Measurements from ENCODE around the gene CREB3. TPM values are rescaled to one million over a fixed set of nuclear protein-coding genes. Genes with fewer than 3 reads are reported as not detected.
A peak's percentile ranks its signal among the peaks of the same experiment; 100 is the strongest.

CREB3 gene
- total RNA-seq, 1 donor from 2014 or later = 28.1 TPM

- ATAC-seq (no peak), DNase-seq (no peak)
- Histone ChIP-seq H3K27me3 (ENCODE audit: low read depth) (no peaks in the 10 kb centered on the region), H3K27ac (peak overlapping the region; percentile 9), H3K9me3 (no peaks in the 10 kb centered on the region), H3K4me1 (peaks cover 19% of the 10 kb centered on the region), H3K36me3 (no peaks in the 10 kb centered on the region), H3K4me3 (no peak overlapping the region)
- TF ChIP-seq CTCF (IDR thresholded peaks at IDR 0.05) = no peak
- intact Hi-C loops (cut with DNase I) = no loop called here
Measured at GRCh38 chr9:35763181-35763580, 30.7 kb downstream of the CREB3 start.

GRCh38 chr9:35763803-35764202 is 31.3 kb downstream of the CREB3 start:
- Histone ChIP-seq H3K36me3 (no peaks in the 10 kb centered on the region), H3K4me1 (peaks cover 13% of the 10 kb centered on the region), H3K9me3 (no peaks in the 10 kb centered on the region), H3K4me3 (no peak overlapping the region), H3K27ac (no peak overlapping the region), H3K27me3 (ENCODE audit: low read depth) (no peaks in the 10 kb centered on the region)
- intact Hi-C loops (cut with DNase I) = no loop called here
- DNase-seq (no peak), ATAC-seq (no peak)
- no peak for TF ChIP-seq CTCF (IDR thresholded peaks at IDR 0.05)

- H3K4me3 ChIP-seq = no peak overlapping the region
- ATAC-seq = no peak
- H3K27me3 ChIP-seq (ENCODE audit: low read depth) = no peaks in the 10 kb centered on the region
- peaks cover 23% of the 10 kb centered on the region for H3K4me1 ChIP-seq
- DNase-seq = no peak
- H3K9me3 ChIP-seq = no peaks in the 10 kb centered on the region
- intact Hi-C loops (cut with DNase I) = no loop called here
- H3K27ac ChIP-seq = no peak overlapping the region
- no peaks in the 10 kb centered on the region for H3K36me3 ChIP-seq
- no peak for TF ChIP-seq CTCF (IDR thresholded peaks at IDR 0.05)
Measured at GRCh38 chr9:35766997-35767396, 34.5 kb downstream of the CREB3 start.

- no peak overlapping the region for H3K27ac ChIP-seq
- no peak for DNase-seq
- peaks cover 27% of the 10 kb centered on the region for H3K4me1 ChIP-seq
- intact Hi-C loops (cut with DNase I) = no loop called here
- ATAC-seq = no peak
- no peaks in the 10 kb centered on the region for H3K36me3 ChIP-seq
- no peak for TF ChIP-seq CTCF (IDR thresholded peaks at IDR 0.05)
- H3K4me3 ChIP-seq = no peak overlapping the region
- no peaks in the 10 kb centered on the region for H3K9me3 ChIP-seq
- no peaks in the 10 kb centered on the region for H3K27me3 ChIP-seq (ENCODE audit: low read depth)
Measured at GRCh38 chr9:35767458-35767857, 35.0 kb downstream of the CREB3 start.

GRCh38 chr9:35769763-35770162 is 37.3 kb downstream of the CREB3 start:
- ATAC-seq = no peak
- H3K4me3 ChIP-seq = no peak overlapping the region
- intact Hi-C loops (cut with DNase I) = no loop called here
- H3K4me1 ChIP-seq = peaks cover 27% of the 10 kb centered on the region
- H3K36me3 ChIP-seq = no peaks in the 10 kb centered on the region
- no peak for TF ChIP-seq CTCF (IDR thresholded peaks at IDR 0.05)
- DNase-seq = no peak
- H3K9me3 ChIP-seq = no peaks in the 10 kb centered on the region
- no peak overlapping the region for H3K27ac ChIP-seq
- H3K27me3 ChIP-seq (ENCODE audit: low read depth) = no peaks in the 10 kb centered on the region

- no peak for TF ChIP-seq CTCF (IDR thresholded peaks at IDR 0.05)
- Histone ChIP-seq H3K9me3 (no peaks in the 10 kb centered on the region), H3K27me3 (ENCODE audit: low read depth) (no peaks in the 10 kb centered on the region), H3K4me3 (no peak overlapping the region), H3K4me1 (peaks cover 38% of the 10 kb centered on the region), H3K36me3 (no peaks in the 10 kb centered on the region), H3K27ac (peak overlapping the region; percentile 63)
- intact Hi-C loops (cut with DNase I) = no loop called here
- DNase-seq (no peak), ATAC-seq (peak; percentile 73 to 74)
Measured at GRCh38 chr9:35771075-35771433, 38.6 kb downstream of the CREB3 start.

Measured in lower lobe of right lung (tissue), 2 donors.